Tibial nerve (tissue), 4 donors: ENCODE data around the gene PRELID2.

Experiments
- CTCF ChIP-seq, 5 experiments: fragments of 200-600 bp in 3 of 5; fragments of 450-650 bp in 2 of 5; sonication (generic) in 3 of 5; IDR thresholded peaks; one replicate each; pipeline ENCODE4 v1.5.1; 2016 to 2019; ENCODE audit warnings: antibody characterized with exemption in 5 of 5, mild to moderate bottlenecking in 3 of 5, moderate library complexity in 2 of 5
- EP300 ChIP-seq, 2 donors: sonication (generic); formaldehyde crosslinking; IDR thresholded peaks; one replicate each; pipeline ENCODE4 v1.6.1; 2017; ENCODE audit warnings: antibody characterized with exemption in 2 of 2, mild to moderate bottlenecking in 1 of 2
- POLR2A ChIP-seq, 2 donors: fragments of 450-650 bp; IDR thresholded peaks; one replicate each; pipeline ENCODE4 v1.6.1; 2017; ENCODE audit warnings: antibody characterized with exemption in 2 of 2, mild to moderate bottlenecking in 2 of 2, moderate library complexity in 2 of 2

GRCh38 chr5:145776886-145777285 is 58.3 kb downstream of the PRELID2 start:
- TF ChIP-seq POLR2A (IDR thresholded peaks at IDR 0.05) (no peak), CTCF (IDR thresholded peaks at IDR 0.05) (no peak), EP300 (IDR thresholded peaks at IDR 0.05) (no peak)
